T-helper 17 cell (primary cell): ENCODE data around the gene LRRC45. TPM values are rescaled to one million over a fixed set of nuclear protein-coding genes. Genes with fewer than 3 reads are reported as not detected.

Source experiments
- ATAC-seq: fragments of 150-1000 bp; cut with Tn5 transposase; 2 replicates; pipeline ENCODE4 v1.10.0; 2021; ENCODE audit warnings: mild to moderate bottlenecking, moderate library complexity
- DNase-seq, 3 donors: peaks; one replicate each; pipeline versions ENCODE4 v3.0.0 to v3.0.0-alpha.2; 2020 to 2021
- H3K9me3 ChIP-seq: one replicate; pipeline ENCODE4 v1.7.0; 2013; ENCODE audit warnings: low read length, mild to moderate bottlenecking; ENCODE audit not compliant: control insufficient read depth, poor library complexity, severe bottlenecking
- H3K27ac Mint-ChIP-seq: one replicate; pipeline ENCODE4 v1.8.0; 2022; ENCODE audit warnings: mild to moderate bottlenecking, moderate library complexity, mixed read lengths
- H3K27me3 Mint-ChIP-seq: one replicate; pipeline ENCODE4 v1.8.0; 2022; ENCODE audit warnings: mixed read lengths
- H3K36me3 Mint-ChIP-seq: one replicate; pipeline ENCODE4 v1.8.0; 2022; ENCODE audit warnings: low read depth, mixed read lengths
- H3K4me1 Mint-ChIP-seq: one replicate; pipeline ENCODE4 v1.8.0; 2022; ENCODE audit warnings: mild to moderate bottlenecking, mixed read lengths
- H3K4me3 Mint-ChIP-seq: one replicate; pipeline ENCODE4 v1.8.0; 2022; ENCODE audit warnings: mild to moderate bottlenecking, moderate library complexity, mixed read lengths
- total RNA-seq, 4 donors: library from RNA in 2 of 4; stranded (reverse) in 2 of 4; gene quantifications; one replicate each; pipeline ENCODE4 v1.2.3 and lab custom pipeline; 2022 to 2026

The LRRC45 gene
- total RNA-seq, 2 donors from 2014 or later = 12.9 to 13.5 TPM

DNA sequence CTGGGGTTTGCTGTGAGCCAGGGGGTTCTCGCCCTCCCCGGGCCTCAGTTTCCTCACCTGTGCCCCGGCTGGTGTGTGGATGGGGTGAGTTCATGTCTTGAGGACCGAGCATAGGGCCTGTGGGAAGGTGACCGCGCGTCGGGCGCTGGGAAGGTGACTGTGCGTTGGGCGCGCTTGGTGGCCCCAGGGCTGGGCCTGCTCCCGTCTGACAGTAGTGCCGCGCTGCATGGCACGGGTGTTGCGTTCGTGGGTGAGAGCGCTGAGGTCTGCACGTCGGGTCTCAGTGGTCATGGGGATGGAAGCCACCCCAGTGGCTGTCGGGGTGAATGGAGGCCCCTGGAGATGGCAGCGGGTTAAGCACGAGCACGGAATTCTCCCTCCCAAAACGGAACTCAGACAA lies 36.5 kb upstream of the LRRC45 start:
- Mint-ChIP-seq H3K27ac (no peak overlapping the region), H3K4me1 (peaks cover 12% of the 10 kb centered on the region), H3K36me3 (peaks cover 8% of the 10 kb centered on the region), H3K4me3 (no peak overlapping the region), H3K27me3 (no peaks in the 10 kb centered on the region)
- no peaks in the 10 kb centered on the region for H3K9me3 ChIP-seq
- ATAC-seq (no peak), DNase-seq (no peak)

DNA sequence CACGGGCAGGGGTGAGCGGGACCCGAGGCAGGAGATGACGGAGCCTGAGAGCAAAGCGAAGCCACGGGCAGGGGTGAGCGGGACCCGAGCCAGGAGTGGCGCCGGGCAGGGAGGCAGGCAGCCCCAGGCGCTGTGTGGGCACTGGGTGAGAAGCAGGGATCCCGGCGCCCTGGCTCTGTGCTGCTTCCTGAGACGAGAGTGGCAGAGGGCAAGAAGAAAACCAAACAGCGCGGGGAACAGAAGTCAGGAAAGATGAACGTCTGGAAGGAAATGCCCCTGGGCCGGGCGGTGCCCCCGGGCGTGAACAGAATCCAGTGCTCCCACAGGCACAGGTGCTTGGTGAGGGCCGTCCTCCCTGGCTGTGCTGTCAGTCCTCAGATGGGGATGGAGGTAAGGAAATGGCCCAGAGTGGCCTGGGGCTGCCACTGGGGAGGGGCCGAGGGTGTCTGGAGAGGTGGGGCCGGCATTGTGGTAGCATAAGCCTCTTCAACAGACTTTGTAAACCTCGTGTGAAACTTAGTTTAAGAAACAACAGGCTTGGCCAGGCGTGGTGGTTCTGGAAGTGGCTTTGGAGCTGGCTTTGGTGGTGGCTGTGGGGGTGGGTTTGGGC lies 35.8 kb upstream of the LRRC45 start:
- peaks cover 8% of the 10 kb centered on the region for H3K36me3 Mint-ChIP-seq
- no peaks in the 10 kb centered on the region for H3K27me3 Mint-ChIP-seq
- ATAC-seq (no peak), DNase-seq (no peak)
- H3K4me1 Mint-ChIP-seq = peaks cover 12% of the 10 kb centered on the region
- H3K4me3 Mint-ChIP-seq = no peak overlapping the region
- H3K27ac Mint-ChIP-seq = no peak overlapping the region
- H3K9me3 ChIP-seq = no peaks in the 10 kb centered on the region

DNA sequence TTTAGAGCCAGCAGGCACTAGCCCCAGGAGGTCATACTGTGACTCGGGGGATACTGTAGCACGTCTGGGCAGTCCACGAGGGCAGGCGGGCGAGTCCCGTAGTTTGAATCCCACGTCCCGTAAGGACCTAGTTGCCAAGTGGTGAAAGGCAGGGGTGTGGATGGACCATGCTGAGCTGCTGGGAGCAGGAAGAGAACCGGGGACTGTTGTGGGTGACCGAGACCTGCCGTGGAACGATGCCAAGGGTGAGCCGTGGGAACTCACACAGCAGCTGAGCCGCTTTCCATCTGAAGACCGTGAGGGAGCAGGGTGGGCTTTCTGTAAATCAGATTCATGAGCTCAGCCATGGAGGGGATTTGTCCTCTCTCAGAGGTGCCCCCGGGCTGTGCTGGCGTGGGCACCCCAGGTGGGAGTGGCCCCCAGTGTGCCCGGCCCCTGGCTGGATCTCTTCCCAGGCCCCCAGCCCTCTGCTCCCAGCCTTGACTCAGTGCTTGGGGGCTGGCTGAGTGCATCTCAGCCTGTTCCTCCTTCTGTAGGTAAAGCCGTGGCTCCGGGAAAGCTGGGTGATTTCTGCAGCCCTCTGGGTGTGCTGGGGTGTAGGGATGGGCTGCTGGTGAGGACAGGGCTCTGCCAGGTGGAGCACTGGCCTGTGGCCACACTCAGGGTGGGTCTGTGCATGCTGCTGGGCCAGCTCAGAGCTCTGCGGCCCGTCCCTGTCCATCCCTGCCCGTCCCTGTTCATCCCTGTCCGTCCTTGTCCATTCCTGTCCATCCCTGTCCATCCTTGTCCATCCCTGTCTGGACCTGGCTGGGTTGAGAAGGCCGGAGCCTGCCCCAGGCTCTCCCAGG lies 32.0 kb upstream of the LRRC45 start:
- DNase-seq = no peak
- no peaks in the 10 kb centered on the region for H3K27me3 Mint-ChIP-seq
- H3K27ac Mint-ChIP-seq = no peak overlapping the region
- H3K4me1 Mint-ChIP-seq = peaks cover 4% of the 10 kb centered on the region
- ATAC-seq = no peak
- no peaks in the 10 kb centered on the region for H3K9me3 ChIP-seq
- no peak overlapping the region for H3K4me3 Mint-ChIP-seq
- no peaks in the 10 kb centered on the region for H3K36me3 Mint-ChIP-seq

DNA sequence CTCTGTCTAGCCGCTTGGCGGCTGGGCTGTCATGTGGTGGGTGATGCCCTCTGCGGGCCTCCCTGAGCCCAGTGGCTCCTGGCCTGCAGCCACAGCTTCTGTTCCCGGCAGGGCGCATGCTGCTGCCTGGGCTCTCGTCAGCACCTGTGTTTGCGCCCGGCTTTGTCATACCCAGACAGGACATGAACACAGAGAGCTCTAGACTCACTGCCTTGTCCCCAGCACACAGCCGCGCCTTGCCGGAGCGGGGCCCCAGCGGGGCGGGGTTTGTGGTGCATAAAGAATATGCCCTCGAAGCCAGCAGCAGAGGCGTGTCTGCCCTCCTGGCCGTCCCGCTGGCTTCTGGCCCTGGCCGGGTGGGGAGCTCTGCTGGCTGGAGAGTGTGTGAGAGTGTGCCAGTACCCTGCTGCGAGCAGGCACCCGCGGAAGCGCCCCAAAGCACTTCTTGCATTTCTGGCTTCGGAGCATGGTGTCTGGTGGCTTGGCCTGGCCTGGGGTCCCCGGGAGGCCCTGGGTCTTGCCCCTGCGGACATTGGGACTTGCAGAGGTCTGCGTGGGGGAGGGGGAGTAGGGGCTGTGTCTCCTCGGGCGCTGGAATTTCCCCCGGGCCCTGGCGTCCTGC lies 31.3 kb upstream of the LRRC45 start:
- no peak overlapping the region for H3K27ac Mint-ChIP-seq
- ATAC-seq (no peak), DNase-seq (no peak)
- H3K4me1 Mint-ChIP-seq = peaks cover 4% of the 10 kb centered on the region
- H3K27me3 Mint-ChIP-seq = no peaks in the 10 kb centered on the region
- no peaks in the 10 kb centered on the region for H3K36me3 Mint-ChIP-seq
- no peak overlapping the region for H3K4me3 Mint-ChIP-seq
- H3K9me3 ChIP-seq = no peaks in the 10 kb centered on the region

DNA sequence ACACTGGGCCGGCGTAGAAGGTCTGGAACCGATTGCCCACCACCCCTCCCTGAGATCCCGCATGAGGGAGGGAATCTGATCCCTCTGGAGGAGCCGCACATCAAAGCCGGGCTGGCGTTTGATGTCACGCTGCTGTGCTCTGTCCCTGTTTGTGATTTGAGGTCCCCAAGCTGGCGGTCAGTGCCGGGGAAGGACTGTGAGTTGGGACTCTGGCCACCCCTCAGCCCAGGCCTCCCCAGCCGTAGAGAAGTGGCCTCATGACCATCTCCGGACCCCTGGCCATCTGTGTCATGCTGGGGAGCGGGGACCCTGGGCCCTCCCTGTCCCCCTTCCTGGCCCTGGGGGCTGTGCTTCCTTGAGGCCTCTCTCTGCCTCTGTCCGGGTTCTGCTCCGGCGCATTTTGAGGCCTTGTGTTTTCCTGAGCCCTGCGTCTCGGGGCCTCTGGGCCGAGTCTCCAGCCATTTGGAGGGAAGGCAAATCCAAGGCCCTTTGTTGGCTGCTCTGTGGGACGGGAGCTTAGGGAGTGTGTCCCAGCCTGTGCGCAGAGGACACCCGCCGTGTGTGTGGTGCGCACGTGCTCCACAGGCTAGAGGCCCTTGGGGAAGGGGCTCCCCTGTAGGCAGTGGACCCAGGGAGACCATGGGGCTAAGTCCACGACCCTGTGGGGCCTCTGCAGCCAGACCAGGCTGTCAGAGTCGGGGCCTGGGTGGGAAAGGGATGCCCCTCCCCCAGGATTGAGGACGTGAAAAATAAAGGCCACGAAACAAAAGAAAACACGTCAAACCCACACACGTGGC lies 30.6 kb upstream of the LRRC45 start:
- H3K36me3 Mint-ChIP-seq = no peaks in the 10 kb centered on the region
- DNase-seq = no peak
- no peaks in the 10 kb centered on the region for H3K27me3 Mint-ChIP-seq
- no peak overlapping the region for H3K4me3 Mint-ChIP-seq
- peaks cover 4% of the 10 kb centered on the region for H3K4me1 Mint-ChIP-seq
- H3K9me3 ChIP-seq = no peaks in the 10 kb centered on the region
- H3K27ac Mint-ChIP-seq = no peak overlapping the region
- ATAC-seq = no peak

DNA sequence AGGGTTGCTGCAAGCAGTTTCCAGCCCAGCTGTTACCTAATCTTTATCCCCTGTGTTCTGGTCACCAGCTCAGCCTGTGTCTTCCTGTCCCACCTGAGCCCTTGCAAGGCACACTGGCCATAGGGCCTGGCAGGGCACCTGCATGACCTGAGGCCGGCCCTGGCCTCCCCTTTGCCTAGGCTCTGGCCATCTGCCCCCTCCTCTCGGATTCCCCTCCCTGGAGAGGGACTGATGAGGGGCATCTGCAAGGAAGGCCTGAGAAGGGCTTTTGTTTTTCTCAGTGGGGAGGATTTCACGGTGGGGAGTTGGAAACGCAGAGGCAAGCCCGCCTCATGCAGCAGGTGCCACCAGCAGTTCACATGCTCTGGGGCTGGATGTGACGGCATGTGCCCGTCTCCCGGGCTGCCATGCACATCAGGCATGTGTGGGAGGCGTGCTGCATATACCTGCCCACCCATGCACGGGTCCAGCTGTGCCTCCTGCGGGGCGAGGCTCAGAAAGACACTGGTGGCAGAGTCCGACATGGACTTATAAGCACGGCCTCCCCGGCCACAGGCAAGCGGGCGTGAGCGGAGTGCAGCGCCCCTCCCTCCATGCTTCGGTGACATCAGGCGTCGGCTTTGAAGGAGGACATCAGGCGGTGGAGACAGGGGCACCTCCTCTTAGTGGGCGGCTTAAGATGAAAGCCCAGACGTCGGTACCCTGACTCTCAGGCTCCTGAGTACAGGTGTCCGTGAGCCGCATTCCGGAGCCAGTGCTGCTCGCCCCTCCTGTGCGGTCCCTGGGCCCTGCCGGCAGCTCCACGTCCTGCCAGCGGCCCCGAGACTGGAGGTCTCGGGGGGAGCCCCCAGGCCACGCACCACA lies 29.1 kb upstream of the LRRC45 start:
- H3K4me1 Mint-ChIP-seq = peaks cover 7% of the 10 kb centered on the region
- no peaks in the 10 kb centered on the region for H3K36me3 Mint-ChIP-seq
- H3K27ac Mint-ChIP-seq = peak overlapping the region; percentile 19
- no peaks in the 10 kb centered on the region for H3K27me3 Mint-ChIP-seq
- DNase-seq (no peak), ATAC-seq (no peak)
- H3K9me3 ChIP-seq = no peaks in the 10 kb centered on the region
- H3K4me3 Mint-ChIP-seq = no peak overlapping the region

DNA sequence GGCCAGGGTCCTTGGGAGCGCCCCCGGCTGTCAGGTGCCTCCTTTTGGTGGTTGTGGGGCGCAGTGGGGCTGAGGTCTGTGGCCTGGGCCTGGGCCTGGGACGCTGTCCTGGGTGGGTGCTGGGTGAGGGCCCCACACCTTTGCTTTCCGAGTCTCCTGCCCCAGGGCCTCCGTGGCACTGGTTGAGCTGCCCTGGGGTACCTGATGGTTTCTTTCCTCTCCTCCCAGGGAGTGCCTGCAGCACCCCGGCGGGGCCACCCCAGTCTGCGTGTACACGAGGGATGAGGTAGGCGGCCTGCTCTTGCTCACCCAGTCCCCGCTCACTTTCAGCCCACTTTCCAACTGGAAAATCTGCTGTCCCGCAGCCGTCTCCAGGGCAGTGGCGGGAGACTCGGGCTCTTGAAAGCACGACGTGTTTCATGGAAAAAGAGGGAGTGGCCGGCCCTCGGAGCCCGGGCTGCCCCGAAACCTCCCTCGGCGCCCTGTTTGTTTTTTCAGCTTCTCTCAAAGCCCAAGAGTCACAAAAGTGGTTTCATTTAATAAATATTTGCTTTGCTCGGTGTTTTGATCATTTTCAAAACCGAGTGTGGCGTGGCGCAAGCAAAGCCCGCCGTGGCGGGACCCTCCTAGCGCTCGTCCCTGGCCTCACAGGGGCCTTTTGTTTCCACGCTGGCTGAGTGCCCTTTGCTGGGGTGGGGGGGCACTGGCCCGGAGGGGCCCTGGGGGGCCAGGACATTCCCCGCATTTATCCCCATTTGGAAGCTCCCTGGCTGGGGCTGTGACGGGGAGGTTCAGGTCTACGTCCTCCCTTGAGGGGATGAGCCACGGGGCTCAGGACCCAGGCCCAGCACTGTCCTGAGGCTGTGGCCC lies 28.3 kb upstream of the LRRC45 start:
- no peak for DNase-seq
- no peaks in the 10 kb centered on the region for H3K36me3 Mint-ChIP-seq
- no peak overlapping the region for H3K27ac Mint-ChIP-seq
- ATAC-seq = no peak
- no peaks in the 10 kb centered on the region for H3K27me3 Mint-ChIP-seq
- no peaks in the 10 kb centered on the region for H3K9me3 ChIP-seq
- H3K4me3 Mint-ChIP-seq = no peak overlapping the region
- H3K4me1 Mint-ChIP-seq = peaks cover 7% of the 10 kb centered on the region

DNA sequence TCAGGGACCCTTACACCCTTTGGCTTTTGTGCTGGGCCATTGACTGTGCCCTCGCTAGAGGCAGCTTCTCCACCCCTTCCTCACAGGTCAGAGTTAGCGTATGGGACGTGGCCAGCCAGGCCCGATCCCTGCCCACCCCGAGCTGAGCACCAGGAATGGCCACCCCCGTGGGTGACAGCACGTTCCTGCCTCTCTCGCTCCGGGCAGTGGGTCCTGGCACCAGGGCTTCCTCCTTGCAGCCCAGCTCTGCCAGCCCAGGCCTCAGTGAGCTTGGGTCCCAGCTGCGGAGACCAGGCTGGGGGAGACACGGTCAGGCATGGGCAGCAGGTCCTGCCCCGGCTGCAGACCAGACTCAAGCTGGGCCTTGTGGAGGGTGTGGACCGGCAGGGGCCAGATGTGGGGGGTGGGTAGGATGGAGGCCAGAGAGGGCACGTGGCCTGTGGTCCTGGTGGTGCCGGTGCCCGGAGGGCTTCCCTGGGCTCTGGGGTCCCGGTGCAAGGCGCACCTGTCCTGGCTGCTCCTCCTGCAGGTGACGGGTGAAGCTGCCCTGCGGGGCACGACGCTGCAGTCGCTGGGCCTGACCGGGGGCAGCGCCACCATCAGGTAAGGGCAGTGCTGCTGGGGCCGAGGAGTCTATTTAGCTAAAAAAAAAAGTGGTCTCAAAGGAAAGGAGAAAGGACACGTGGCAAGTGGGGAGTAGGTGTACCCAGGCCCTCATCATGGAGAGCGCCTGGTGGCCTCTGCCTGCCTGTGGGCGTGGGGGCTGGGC lies 27.5 kb upstream of the LRRC45 start:
- peaks cover 4% of the 10 kb centered on the region for H3K4me1 Mint-ChIP-seq
- H3K4me3 Mint-ChIP-seq = no peak overlapping the region
- ATAC-seq (no peak), DNase-seq (no peak)
- no peaks in the 10 kb centered on the region for H3K36me3 Mint-ChIP-seq
- H3K27ac Mint-ChIP-seq = no peak overlapping the region
- no peaks in the 10 kb centered on the region for H3K9me3 ChIP-seq
- H3K27me3 Mint-ChIP-seq = no peaks in the 10 kb centered on the region

DNA sequence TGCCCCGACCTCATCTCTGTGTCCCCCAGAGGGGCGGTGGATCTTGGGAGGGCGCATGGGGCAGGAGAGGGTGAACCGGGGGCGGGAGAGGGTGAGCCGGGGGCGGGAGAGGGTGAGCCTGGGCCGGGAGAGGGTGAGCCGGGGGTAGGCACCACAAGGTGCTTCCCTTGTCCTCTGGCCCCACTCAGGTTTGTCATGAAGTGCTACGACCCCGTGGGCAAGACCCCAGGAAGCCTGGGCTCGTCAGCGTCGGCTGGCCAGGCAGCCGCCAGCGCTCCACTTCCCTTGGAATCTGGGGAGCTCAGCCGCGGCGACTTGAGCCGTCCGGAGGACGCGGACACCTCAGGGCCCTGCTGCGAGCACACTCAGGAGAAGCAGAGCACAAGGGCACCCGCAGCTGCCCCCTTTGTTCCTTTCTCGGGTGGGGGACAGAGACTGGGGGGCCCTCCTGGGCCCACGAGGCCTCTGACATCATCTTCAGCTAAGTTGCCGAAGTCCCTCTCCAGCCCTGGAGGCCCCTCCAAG lies 26.8 kb upstream of the LRRC45 start:
- Mint-ChIP-seq H3K27me3 (no peaks in the 10 kb centered on the region), H3K4me3 (no peak overlapping the region), H3K4me1 (peaks cover 3% of the 10 kb centered on the region), H3K27ac (no peak overlapping the region), H3K36me3 (no peaks in the 10 kb centered on the region)
- H3K9me3 ChIP-seq = no peaks in the 10 kb centered on the region
- DNase-seq = no peak
- no peak for ATAC-seq

DNA sequence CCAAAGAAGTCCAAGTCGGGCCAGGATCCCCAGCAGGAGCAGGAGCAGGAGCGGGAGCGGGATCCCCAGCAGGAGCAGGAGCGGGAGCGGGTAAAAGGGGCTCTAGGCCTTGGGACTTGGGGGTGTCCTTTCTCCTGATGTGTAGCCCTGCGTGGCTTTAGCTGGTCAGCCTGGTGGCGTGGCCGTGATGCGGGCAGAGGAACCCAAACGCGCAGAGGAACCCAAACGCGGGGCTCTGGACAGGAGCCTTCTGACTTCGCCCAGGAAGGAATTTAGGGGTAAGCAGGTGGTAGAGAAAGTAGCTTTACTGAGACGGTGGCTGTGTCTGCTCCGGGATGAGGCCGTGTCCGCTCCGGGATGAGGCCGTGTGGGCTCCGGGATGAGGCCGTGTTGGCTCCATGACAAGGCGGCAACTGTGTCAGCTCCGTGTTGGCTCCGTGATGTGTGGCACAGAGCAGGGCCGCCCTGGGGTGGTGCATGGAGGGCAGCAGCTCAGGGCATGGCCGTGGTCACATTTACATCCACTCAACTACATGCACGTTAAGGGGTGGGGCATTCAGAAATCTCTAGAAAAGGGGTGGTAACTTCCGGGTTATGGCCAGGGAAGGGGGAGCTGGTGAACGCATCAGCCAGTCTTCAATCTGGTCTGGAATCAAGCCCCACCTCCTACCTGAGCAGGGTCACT lies 26.2 kb upstream of the LRRC45 start:
- H3K4me3 Mint-ChIP-seq = no peak overlapping the region
- no peaks in the 10 kb centered on the region for H3K27me3 Mint-ChIP-seq
- no peaks in the 10 kb centered on the region for H3K36me3 Mint-ChIP-seq
- no peak for DNase-seq
- H3K9me3 ChIP-seq = no peaks in the 10 kb centered on the region
- H3K4me1 Mint-ChIP-seq = peaks cover 3% of the 10 kb centered on the region
- ATAC-seq = no peak
- H3K27ac Mint-ChIP-seq = no peak overlapping the region

DNA sequence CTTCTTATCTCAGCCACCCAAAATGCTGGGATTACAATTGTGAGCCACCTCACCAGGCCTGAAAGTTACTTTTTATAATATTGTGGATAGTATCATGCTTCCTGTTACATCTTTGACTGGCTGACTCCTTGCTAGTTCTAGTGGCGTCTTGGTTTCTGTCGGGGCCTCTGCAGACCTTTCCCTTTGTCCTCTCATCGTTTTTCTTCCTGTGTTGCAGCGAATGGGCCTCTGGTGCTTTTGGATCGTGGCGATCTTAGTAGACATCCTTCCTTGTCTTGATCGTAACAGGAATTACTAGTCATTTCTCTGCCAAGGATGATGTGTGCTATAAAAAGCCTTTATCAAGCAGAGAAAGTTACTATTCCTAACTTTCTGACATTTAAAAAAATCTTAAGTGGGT lies 24.9 kb upstream of the LRRC45 start:
- Mint-ChIP-seq H3K36me3 (no peaks in the 10 kb centered on the region), H3K4me1 (peaks cover 3% of the 10 kb centered on the region), H3K4me3 (no peak overlapping the region), H3K27ac (no peak overlapping the region), H3K27me3 (no peaks in the 10 kb centered on the region)
- DNase-seq (no peak), ATAC-seq (no peak)
- H3K9me3 ChIP-seq = no peaks in the 10 kb centered on the region
